ENCODE results near the gene SETBP1.

Gene SETBP1

DNA sequence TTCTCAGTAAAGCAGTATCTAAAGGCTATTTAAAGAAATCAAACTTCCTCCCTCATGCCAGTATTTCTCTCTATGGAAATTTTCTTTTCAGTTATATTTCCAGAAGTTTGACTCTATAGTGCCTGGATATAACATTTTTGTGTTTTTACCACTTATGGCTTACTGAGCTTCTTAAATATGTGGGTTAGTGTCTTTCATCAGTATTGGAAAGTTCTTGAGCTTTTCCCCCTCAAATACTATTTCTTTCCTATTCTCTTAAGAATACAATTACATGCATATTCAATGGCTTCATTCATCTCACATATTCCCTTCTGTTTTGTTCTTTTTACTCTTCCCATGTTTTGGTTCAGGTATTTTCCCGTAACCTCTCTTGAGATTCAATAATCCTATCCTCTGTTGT is 432.0 kb downstream of the SETBP1 start:
- ATAC-seq, result no peak
- TF ChIP-seq CSDC2 (CRISPR knock-in tag; IDR thresholded peaks at IDR 0.05) (no peak), ISL1 (CRISPR knock-in tag; IDR thresholded peaks at IDR 0.05) (no peak), ZFP30 (CRISPR knock-in tag; IDR thresholded peaks at IDR 0.05) (no peak), ARNTL (CRISPR knock-in tag; IDR thresholded peaks at IDR 0.05; ENCODE audit: borderline replicate concordance, low read depth) (no peak), BACH2 (CRISPR knock-in tag; IDR thresholded peaks at IDR 0.05; ENCODE audit: borderline replicate concordance) (no peak), GLIS3 (CRISPR knock-in tag; IDR thresholded peaks at IDR 0.05) (no peak), PPARA (CRISPR knock-in tag; IDR thresholded peaks at IDR 0.05; ENCODE audit: borderline replicate concordance) (no peak), ESRRG (CRISPR knock-in tag; IDR thresholded peaks at IDR 0.05) (no peak), ZNF70 (CRISPR knock-in tag; IDR thresholded peaks at IDR 0.05) (no peak), SNAI2 (CRISPR knock-in tag; IDR thresholded peaks at IDR 0.05) (no peak), ZC3H10 (CRISPR knock-in tag; IDR thresholded peaks at IDR 0.05) (no peak), RARB (CRISPR knock-in tag; IDR thresholded peaks at IDR 0.05) (no peak), ZFP3 (CRISPR knock-in tag; IDR thresholded peaks at IDR 0.05) (no peak), PATZ1 (CRISPR knock-in tag; IDR thresholded peaks at IDR 0.05; ENCODE audit: borderline replicate concordance) (no peak), TOX (CRISPR knock-in tag; IDR thresholded peaks at IDR 0.05; ENCODE audit: borderline replicate concordance) (no peak), CREB5 (CRISPR knock-in tag; IDR thresholded peaks at IDR 0.05; ENCODE audit: low read depth) (no peak), TSHZ2 (CRISPR knock-in tag; IDR thresholded peaks at IDR 0.05) (no peak), ZNF565 (CRISPR knock-in tag; conservative IDR thresholded peaks at IDR 0.05; ENCODE audit: low read depth) (no peak), ZNF8 (CRISPR knock-in tag; IDR thresholded peaks at IDR 0.05) (no peak)
- TF ChIP-seq, protein P1, sequence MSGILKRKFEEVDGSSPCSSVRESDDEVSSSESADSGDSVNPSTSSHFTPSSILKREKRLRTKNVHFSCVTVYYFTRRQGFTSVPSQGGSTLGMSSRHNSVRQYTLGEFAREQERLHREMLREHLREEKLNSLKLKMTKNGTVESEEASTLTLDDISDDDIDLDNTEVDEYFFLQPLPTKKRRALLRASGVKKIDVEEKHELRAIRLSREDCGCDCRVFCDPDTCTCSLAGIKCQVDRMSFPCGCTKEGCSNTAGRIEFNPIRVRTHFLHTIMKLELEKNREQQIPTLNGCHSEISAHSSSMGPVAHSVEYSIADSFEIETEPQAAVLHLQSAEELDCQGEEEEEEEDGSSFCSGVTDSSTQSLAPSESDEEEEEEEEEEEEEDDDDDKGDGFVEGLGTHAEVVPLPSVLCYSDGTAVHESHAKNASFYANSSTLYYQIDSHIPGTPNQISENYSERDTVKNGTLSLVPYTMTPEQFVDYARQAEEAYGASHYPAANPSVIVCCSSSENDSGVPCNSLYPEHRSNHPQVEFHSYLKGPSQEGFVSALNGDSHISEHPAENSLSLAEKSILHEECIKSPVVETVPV (CRISPR knock-in tag; IDR thresholded peaks at IDR 0.05), result no peak

- no peak for ATAC-seq
- TF ChIP-seq TSHZ2 (CRISPR knock-in tag; IDR thresholded peaks at IDR 0.05) (no peak), OSR1 (CRISPR knock-in tag; IDR thresholded peaks at IDR 0.05) (no peak), PPARA (CRISPR knock-in tag; IDR thresholded peaks at IDR 0.05; ENCODE audit: borderline replicate concordance) (no peak), ARNTL (CRISPR knock-in tag; IDR thresholded peaks at IDR 0.05; ENCODE audit: borderline replicate concordance, low read depth) (no peak), SNAI2 (CRISPR knock-in tag; IDR thresholded peaks at IDR 0.05) (no peak), PATZ1 (CRISPR knock-in tag; IDR thresholded peaks at IDR 0.05; ENCODE audit: borderline replicate concordance) (no peak), CSDC2 (CRISPR knock-in tag; IDR thresholded peaks at IDR 0.05) (no peak), ZNF8 (CRISPR knock-in tag; IDR thresholded peaks at IDR 0.05) (no peak), ZFP3 (CRISPR knock-in tag; IDR thresholded peaks at IDR 0.05) (no peak), RARB (CRISPR knock-in tag; IDR thresholded peaks at IDR 0.05) (no peak), BACH2 (CRISPR knock-in tag; IDR thresholded peaks at IDR 0.05; ENCODE audit: borderline replicate concordance) (no peak), TOX (CRISPR knock-in tag; IDR thresholded peaks at IDR 0.05; ENCODE audit: borderline replicate concordance) (no peak), ZNF70 (CRISPR knock-in tag; IDR thresholded peaks at IDR 0.05) (no peak)
- TF ChIP-seq, protein P1 (CRISPR knock-in tag; IDR thresholded peaks at IDR 0.05), result no peak
- TF ChIP-seq, protein P2, sequence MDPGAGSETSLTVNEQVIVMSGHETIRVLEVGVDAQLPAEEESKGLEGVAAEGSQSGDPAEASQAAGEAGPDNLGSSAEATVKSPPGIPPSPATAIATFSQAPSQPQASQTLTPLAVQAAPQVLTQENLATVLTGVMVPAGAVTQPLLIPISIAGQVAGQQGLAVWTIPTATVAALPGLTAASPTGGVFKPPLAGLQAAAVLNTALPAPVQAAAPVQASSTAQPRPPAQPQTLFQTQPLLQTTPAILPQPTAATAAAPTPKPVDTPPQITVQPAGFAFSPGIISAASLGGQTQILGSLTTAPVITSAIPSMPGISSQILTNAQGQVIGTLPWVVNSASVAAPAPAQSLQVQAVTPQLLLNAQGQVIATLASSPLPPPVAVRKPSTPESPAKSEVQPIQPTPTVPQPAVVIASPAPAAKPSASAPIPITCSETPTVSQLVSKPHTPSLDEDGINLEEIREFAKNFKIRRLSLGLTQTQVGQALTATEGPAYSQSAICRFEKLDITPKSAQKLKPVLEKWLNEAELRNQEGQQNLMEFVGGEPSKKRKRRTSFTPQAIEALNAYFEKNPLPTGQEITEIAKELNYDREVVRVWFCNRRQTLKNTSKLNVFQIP (CRISPR knock-in tag; IDR thresholded peaks at IDR 0.05; ENCODE audit: borderline replicate concordance, low read depth), result no peak
These were observed 435.4 kb downstream of the SETBP1 start for GRCh38 chr18:45116116-45116515.

All from SK-N-SH treated with all-trans-retinoic acid at 6 μM for 48 hours (cell line).